Activated T-helper 1 cell treated with Interleukin-2 at 50 U/mL for 16 hours (primary cell): ENCODE measurements around the gene SART3.
"Not testable (repeated sequence)": the region's sequence is repeated elsewhere in the genome, so short reads cannot be mapped to it uniquely, and the experiment has no call there.

Experiments
- DNase-seq: peaks from one replicate; pipeline ENCODE4 v3.0.0-alpha.2; 2020; ENCODE audit warnings: low read depth

SART3 gene

GRCh38 chr12:108596854-108597558 is 36.0 kb upstream of the SART3 start:
- no peak for DNase-seq

- no peak for DNase-seq
Observed at GRCh38 chr12:108595711-108596647, 35.0 kb upstream of the SART3 start.

DNA sequence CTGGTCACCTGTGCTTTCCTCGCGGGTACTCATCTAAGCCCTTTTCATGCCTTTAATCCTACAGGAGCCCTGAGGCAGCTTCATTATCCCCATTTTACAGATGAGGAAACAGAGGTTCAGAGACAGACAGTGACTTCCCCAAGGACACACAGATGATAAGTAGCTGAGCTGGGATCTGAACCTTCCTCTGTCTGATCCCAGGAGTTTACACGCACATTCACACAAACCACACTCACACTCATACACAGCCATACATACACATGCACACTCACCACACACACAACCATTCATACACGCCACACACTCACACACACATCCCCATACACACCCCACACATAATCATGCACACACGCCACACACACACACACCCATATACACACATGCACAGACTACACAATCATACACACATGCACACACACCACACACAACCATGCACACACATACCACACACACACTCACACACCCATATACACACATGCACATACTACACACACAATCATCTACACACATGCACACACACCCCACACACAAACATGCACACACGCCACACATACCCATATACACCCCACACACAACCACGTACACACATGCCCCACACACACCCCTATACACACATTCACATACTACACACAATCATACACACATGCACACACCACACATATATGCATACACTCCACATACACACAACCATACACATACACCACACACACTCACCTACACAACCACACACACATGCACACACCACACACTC is 34.2 kb upstream of the SART3 start:
- no peak for DNase-seq

DNA sequence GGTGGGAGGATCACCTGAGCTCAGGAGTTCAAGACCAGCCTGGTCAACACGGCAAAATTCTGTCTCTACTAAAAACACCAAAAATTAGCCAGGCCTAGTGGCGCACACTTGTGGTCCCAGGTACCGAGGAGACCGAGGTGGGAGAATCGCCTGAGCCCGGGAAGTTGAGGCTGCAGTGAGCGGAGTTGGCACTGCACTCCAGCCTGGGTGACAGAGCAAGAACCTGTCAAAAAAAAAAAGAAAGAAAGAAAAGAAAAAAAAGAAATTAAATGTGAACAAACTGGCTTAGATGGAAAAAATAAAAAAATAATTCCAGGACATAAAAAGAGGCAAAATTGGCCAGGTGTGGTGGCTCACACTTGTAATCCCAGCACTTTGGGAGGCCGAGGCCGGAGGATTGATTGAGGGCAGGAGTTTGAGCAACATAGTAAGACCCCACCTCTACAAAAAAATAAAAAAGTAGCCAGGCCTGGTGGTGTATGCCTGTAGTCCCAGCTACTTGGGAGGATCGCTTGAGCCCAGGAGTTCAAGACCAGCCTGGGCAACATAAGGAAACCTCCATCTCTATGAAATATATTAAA is 33.4 kb upstream of the SART3 start:
- no peak for DNase-seq

DNA sequence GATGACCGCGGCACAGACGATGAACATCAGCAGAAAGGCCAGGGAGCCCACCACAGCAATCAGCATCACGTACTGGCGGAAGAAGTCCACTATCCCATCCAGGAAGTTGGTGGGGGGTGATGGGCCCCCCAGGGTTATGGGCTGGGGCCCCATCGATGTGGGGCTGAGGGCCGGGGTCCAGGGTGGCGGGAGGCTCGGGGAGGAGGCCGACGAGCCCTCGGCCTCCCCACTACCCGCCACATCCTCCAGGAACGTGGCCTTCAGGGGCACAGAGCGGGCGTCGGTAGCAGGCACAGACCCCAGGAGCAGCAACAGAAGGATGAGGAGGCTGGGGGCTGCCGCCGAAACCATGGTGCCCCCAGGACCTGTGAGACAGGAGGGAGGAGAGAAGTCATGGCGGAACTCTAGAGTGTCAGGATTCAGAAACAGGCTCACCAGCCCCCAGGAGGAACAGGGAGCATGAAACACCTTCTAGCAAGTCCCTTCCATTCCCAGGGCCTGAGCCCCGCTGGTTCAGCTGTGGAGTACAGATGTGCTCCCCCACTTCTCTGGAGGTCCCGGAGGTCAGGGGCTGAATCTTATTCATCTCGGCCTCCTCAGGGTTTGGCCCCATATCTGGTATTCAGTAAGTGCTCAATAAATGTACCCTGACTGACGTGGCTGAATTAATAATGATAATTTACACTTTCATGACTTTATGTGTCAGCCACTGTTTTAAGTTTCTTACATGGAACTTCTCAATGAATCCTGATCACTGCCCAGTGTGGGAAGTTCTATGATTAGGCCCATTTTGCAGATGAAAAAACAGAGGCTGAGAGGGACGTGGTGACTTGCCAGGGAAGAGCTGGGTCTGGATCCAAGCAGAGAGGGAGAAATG is 31.3 kb upstream of the SART3 start:
- no peak for DNase-seq

DNA sequence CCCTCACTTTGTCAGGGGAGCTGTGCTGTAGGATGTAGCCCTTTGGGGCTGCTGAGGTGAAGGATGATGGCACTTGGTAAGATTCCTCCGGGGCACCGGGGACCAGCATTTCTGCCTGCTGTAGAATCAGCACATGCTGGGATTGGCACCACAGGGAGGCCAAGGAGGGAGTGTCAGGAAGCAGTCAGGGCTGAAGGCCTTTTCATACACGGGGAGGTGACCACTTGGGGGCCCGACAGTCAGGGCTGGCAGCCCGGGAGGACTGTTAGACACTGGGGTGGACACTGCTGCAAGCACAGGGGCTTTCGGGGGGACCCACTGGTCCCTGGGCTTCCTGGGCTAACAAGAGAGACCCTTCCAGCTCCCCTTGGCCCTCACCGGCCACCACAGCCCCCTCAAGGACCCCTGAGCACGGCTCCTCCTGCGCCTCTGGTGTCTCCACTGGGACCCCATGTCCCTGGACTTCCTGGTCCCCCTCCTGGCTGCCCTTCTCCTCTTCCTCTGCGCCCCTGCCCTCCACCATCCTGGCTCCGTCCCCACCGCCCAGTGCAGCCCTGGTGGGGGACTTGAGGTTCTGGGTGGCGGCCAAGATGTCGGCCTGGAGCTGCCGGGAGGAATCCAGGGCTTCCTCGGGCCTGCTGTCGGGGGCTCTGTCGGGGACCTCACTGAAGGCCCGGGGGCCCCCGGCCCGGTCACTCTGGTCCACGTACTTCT is 30.5 kb upstream of the SART3 start:
- no peak for DNase-seq

DNA sequence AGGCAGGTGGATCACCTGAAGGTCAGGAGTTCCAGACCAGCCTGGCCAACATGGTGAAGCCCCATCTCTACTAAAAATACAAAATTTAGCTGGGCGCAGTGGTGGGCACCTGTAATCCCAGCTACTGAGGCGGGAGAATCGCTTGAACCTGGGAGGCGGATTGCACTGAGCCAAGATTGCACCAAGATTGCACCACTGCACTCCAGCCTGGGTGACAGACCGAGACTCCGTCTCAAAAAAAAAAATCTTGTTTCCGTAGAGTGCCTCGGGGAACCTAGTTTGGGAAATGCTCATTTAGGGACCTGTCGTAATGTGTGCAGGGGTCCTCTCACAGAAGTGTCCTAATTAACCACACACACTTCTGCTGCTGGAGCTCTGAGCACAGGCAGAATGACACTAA is 29.5 kb upstream of the SART3 start:
- DNase-seq: not testable (repeated sequence)

DNA sequence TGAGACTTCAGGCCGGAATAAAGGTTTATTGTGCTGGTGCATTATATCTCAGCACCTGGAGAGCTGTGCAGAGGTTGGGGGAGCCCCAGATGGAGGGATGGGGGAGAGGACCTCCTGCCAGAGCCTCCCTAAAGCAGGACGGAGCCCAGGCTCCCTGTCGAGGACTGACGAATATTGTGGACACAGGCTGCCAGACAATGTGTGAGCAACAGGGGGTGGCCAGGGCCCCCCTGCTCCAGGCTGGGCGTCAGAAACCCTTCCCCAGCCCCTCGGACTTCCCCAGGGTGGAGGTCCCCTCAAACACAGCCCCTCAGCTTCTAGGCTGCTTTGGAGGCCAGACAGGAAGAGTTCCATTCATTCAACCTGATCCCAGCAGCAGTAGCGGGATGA is 28.9 kb upstream of the SART3 start:
- DNase-seq: no peak

- DNase-seq: no peak
Observed at GRCh38 chr12:108589028-108589839, 28.3 kb upstream of the SART3 start.

DNA sequence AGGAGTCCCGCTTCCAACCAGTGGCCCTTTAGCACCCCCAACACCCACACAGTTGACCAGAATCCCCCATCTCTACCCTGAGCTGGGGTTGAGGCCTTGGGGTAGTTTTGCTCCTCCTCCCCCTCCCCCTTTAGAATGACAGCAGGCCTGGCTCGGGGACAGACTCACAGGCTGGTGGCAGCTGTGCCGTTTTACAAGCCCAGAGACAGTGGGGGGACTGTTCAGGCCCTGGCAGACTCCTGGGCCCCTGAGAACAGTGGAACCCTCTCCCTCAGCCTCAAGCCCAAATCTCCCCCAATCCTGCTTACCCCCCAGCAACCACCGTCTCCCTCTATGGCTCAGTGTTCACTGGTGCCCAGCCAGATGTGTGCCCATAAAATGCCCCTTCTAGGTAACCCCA is 26.9 kb upstream of the SART3 start:
- no peak for DNase-seq

DNA sequence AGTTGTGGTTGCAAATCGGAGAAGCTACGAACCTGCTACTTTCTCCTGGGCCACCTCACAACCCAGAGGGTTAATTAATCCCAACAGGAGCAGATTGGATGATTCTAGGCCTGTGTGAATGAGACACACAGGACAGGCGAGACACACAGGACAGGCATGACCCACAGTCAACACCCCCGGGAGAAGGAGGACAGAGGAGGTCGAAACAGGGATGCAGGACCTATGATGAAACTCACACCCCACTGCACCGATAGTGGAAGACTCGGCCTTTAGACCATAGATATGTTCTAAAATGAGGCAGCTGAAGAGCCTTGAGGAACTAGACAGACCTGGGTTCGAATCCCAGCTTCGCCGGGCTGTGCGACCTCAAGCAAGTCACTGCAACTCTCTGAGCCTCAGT is 25.3 kb upstream of the SART3 start:
- no peak for DNase-seq

- no peak for DNase-seq
Observed at GRCh38 chr12:108585864-108586263, 24.9 kb upstream of the SART3 start.

DNA sequence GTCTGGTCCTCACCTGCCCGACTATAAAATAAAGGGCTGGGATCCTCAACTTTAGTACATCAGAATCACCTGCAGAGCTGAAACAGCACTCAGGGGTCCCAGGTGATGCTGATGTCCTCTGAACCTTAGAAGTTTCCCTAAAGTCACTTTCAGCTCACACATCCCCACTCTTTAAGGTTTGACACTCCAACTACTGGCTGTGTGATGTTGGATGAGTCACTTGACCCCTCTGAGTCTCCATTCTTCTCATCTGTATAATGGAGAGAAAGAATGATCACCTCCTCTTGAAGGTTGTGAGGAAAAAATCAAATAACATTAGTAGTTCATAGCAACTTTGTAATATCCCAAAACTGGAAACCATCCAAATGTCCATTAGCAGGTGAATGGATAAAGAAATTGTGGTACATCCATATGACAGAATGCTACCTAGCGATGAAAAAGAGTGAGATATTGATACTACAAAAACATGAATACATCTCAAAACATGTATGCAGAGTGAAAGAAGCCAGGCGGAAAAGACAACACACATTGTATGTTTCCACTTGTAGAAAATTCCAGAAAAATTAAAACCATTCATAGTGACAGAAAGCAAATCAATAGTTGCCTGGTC is 23.6 kb upstream of the SART3 start:
- DNase-seq: no peak

GRCh38 chr12:108583991-108584390 is 23.0 kb upstream of the SART3 start:
- no peak for DNase-seq

DNA sequence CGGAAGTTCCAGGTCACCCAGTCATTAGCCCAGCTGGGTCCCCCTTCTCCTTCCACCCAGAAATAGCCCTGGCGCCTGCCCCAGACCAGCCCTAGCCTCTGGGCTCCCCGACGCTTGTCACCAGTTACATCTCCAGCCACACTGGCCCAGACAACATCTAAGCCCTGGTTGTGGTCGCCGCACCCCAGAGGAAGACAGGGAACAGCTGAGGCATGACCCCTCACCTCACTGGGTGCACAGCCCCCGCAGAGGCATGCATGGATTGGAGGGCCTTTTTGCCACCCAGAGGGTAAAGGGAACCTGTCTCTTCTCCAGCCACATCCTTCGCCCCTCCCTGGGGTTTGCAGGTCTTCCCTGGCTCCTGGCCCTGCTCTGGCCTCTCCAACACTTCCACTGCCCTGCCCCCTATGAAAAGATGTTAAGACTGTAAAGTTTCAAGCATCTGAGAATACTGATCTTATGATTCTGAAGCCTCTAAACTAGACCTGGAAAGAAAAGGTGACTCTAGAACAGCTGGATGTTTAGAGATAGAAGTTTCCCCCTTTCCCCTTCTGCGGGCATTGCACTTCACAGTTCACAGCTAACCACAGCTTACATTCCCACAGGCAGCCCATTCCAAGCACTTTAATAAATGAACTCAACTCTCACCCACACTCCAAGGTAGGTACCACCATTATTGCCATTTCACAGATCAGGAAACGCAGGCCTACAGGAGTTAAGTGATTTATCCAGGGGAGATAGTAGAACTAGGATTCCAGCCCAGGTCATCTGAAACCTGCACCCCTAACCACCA is 22.2 kb upstream of the SART3 start:
- no peak for DNase-seq

DNA sequence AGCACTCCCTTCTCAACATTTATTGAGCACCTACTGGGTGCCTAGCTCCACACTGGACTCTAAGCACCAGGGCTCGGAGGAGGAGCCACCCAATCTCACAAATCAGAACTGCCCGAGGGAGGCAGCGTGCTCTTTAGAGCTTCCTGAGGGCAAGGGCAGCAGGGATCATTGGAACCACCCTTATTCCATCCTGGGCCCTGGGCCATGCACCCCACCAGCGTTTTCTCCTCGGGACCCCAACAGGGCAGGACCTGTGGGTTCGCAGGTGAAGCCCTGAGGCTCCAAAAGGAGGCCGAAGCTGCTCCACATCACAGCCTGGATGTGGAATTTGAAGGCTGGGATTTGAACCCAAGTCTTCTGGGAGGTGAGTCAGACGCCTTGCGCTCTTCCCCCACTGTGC is 21.5 kb upstream of the SART3 start:
- DNase-seq: no peak

DNA sequence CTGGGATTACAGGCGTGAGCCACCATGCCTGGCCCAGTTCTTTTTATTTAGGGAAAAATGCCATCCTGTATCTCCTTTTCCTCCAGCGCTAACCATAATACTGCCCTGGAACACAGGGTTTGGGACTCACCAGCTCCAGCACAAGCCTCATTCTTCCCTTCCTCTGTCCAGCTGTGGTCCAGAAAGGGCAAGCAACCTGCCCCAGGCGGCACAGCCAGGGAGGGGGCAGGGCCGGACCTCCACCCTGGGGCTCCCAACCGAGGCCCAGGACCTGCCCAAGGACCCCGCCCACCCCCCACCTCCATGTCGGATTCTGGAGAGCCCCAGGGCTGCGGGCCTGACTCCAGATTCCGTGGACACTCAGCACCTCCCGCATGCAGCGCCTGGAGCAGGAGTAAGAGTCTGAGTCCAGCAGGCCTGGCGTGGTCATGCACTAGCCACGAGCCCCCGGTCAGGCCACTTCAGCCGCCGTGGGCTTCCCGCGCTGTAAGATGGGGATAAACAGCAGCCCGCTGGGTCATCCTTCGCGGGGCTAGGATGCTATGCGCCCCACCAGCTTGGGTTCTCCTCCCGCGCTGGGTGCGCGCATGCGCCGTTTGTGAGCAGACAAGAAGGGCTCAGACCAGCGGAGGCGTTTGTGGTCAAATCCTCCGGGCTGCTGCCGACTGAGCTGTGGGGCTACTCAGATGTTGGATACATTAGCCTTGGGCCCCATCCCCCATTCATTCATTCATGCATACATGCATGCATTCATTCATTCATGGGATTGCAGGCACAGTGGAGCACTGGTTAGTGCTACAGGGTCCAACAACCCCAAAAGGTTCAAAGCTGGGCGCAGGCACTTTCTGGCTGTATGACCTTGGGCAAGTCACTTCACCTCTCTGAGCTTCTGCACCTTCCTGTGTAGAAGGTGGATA is 20.6 kb upstream of the SART3 start:
- no peak for DNase-seq
